ENCODE results near the gene EPHX1.
"Not testable (repeated sequence)": the region's sequence is repeated elsewhere in the genome, so short reads cannot be mapped to it uniquely, and the experiment has no call there.

Gene EPHX1

GRCh38 chr1:225809842-225810578 lies at the start of gene EPHX1:
Gene EPHX1, plus strand, starts transcription at chr1:225810124. Its CDS starts 18,606 bp downstream, at chr1:225828730.
- Histone ChIP-seq H3K4me1 (ENCODE audit: control insufficient read depth, insufficient read depth, low read length) (peaks cover 26% of the 10 kb centered on the region), H3K4me3 (ENCODE audit: low read length) (peak within 1 kb of the TSS; percentile 68), H3K9ac (ENCODE audit: low read length) (peak within 1 kb of the TSS; percentile 25), H3K36me3 (ENCODE audit: control insufficient read depth, insufficient read depth, low read length) (no peaks in the 10 kb centered on the region), H3K27ac (ENCODE audit: low read depth, low read length) (peak within 1 kb of the TSS; percentile 69), H3K27me3 (ENCODE audit: control insufficient read depth, insufficient read depth, low read length) (no peaks in the 10 kb centered on the region)

GRCh38 chr1:225760531-225760930 lies 49.4 kb upstream of the EPHX1 start:
- H3K36me3 ChIP-seq (ENCODE audit: control insufficient read depth, insufficient read depth, low read length): no peaks in the 10 kb centered on the region
- no peak overlapping the region for H3K4me3 ChIP-seq (ENCODE audit: low read length)
- no peak overlapping the region for H3K27ac ChIP-seq (ENCODE audit: low read depth, low read length)
- no peaks in the 10 kb centered on the region for H3K27me3 ChIP-seq (ENCODE audit: control insufficient read depth, insufficient read depth, low read length)
- no peak overlapping the region for H3K9ac ChIP-seq (ENCODE audit: low read length)
- H3K4me1 ChIP-seq (ENCODE audit: control insufficient read depth, insufficient read depth, low read length): peaks cover 19% of the 10 kb centered on the region

GRCh38 chr1:225761395-225761794 lies 48.5 kb upstream of the EPHX1 start:
- not testable (repeated sequence) for H3K4me3 ChIP-seq (ENCODE audit: low read length); H3K36me3 ChIP-seq (ENCODE audit: control insufficient read depth, insufficient read depth, low read length); H3K27ac ChIP-seq (ENCODE audit: low read depth, low read length); H3K9ac ChIP-seq (ENCODE audit: low read length); H3K27me3 ChIP-seq (ENCODE audit: control insufficient read depth, insufficient read depth, low read length)
- peaks cover 22% of the 10 kb centered on the region for H3K4me1 ChIP-seq (ENCODE audit: control insufficient read depth, insufficient read depth, low read length)

GRCh38 chr1:225762002-225762441 lies 47.9 kb upstream of the EPHX1 start:
- no peak overlapping the region for H3K4me3 ChIP-seq (ENCODE audit: low read length)
- peaks cover 28% of the 10 kb centered on the region for H3K4me1 ChIP-seq (ENCODE audit: control insufficient read depth, insufficient read depth, low read length)
- H3K9ac ChIP-seq (ENCODE audit: low read length): no peak overlapping the region
- peak overlapping the region; percentile 63 for H3K27ac ChIP-seq (ENCODE audit: low read depth, low read length)
- no peaks in the 10 kb centered on the region for H3K36me3 ChIP-seq (ENCODE audit: control insufficient read depth, insufficient read depth, low read length)
- H3K27me3 ChIP-seq (ENCODE audit: control insufficient read depth, insufficient read depth, low read length): no peaks in the 10 kb centered on the region

GRCh38 chr1:225762444-225762843 lies 47.5 kb upstream of the EPHX1 start:
- H3K9ac ChIP-seq (ENCODE audit: low read length): no peak overlapping the region
- H3K4me1 ChIP-seq (ENCODE audit: control insufficient read depth, insufficient read depth, low read length): peaks cover 32% of the 10 kb centered on the region
- H3K36me3 ChIP-seq (ENCODE audit: control insufficient read depth, insufficient read depth, low read length): no peaks in the 10 kb centered on the region
- H3K4me3 ChIP-seq (ENCODE audit: low read length): no peak overlapping the region
- peak overlapping the region; percentile 63 for H3K27ac ChIP-seq (ENCODE audit: low read depth, low read length)
- H3K27me3 ChIP-seq (ENCODE audit: control insufficient read depth, insufficient read depth, low read length): no peaks in the 10 kb centered on the region

GRCh38 chr1:225763716-225764548 lies 46.0 kb upstream of the EPHX1 start:
- Histone ChIP-seq H3K27me3 (ENCODE audit: control insufficient read depth, insufficient read depth, low read length) (no peaks in the 10 kb centered on the region), H3K4me1 (ENCODE audit: control insufficient read depth, insufficient read depth, low read length) (peaks cover 36% of the 10 kb centered on the region), H3K27ac (ENCODE audit: low read depth, low read length) (peak overlapping the region; percentile 60), H3K36me3 (ENCODE audit: control insufficient read depth, insufficient read depth, low read length) (no peaks in the 10 kb centered on the region), H3K4me3 (ENCODE audit: low read length) (peak overlapping the region; percentile 16), H3K9ac (ENCODE audit: low read length) (no peak overlapping the region)

GRCh38 chr1:225765982-225766674 lies 43.8 kb upstream of the EPHX1 start:
- H3K36me3 ChIP-seq (ENCODE audit: control insufficient read depth, insufficient read depth, low read length): no peaks in the 10 kb centered on the region
- H3K27me3 ChIP-seq (ENCODE audit: control insufficient read depth, insufficient read depth, low read length): no peaks in the 10 kb centered on the region
- peaks cover 36% of the 10 kb centered on the region for H3K4me1 ChIP-seq (ENCODE audit: control insufficient read depth, insufficient read depth, low read length)
- no peak overlapping the region for H3K9ac ChIP-seq (ENCODE audit: low read length)
- no peak overlapping the region for H3K4me3 ChIP-seq (ENCODE audit: low read length)
- no peak overlapping the region for H3K27ac ChIP-seq (ENCODE audit: low read depth, low read length)

- no peaks in the 10 kb centered on the region for H3K27me3 ChIP-seq (ENCODE audit: control insufficient read depth, insufficient read depth, low read length)
- H3K27ac ChIP-seq (ENCODE audit: low read depth, low read length): peak overlapping the region; percentile 1
- peaks cover 41% of the 10 kb centered on the region for H3K4me1 ChIP-seq (ENCODE audit: control insufficient read depth, insufficient read depth, low read length)
- no peak overlapping the region for H3K9ac ChIP-seq (ENCODE audit: low read length)
- peak overlapping the region; percentile 22 for H3K4me3 ChIP-seq (ENCODE audit: low read length)
- H3K36me3 ChIP-seq (ENCODE audit: control insufficient read depth, insufficient read depth, low read length): no peaks in the 10 kb centered on the region
Measured at GRCh38 chr1:225766967-225767633, 42.8 kb upstream of the EPHX1 start.

- Histone ChIP-seq H3K4me1 (ENCODE audit: control insufficient read depth, insufficient read depth, low read length) (peaks cover 41% of the 10 kb centered on the region), H3K27me3 (ENCODE audit: control insufficient read depth, insufficient read depth, low read length) (no peaks in the 10 kb centered on the region), H3K36me3 (ENCODE audit: control insufficient read depth, insufficient read depth, low read length) (no peaks in the 10 kb centered on the region), H3K4me3 (ENCODE audit: low read length) (peak overlapping the region; percentile 22), H3K9ac (ENCODE audit: low read length) (no peak overlapping the region), H3K27ac (ENCODE audit: low read depth, low read length) (peak overlapping the region; percentile 1)
Measured at GRCh38 chr1:225767634-225768540, 42.0 kb upstream of the EPHX1 start.

GRCh38 chr1:225768662-225769426 lies 41.1 kb upstream of the EPHX1 start:
- Histone ChIP-seq H3K9ac (ENCODE audit: low read length) (no peak overlapping the region), H3K4me3 (ENCODE audit: low read length) (no peak overlapping the region), H3K4me1 (ENCODE audit: control insufficient read depth, insufficient read depth, low read length) (peaks cover 35% of the 10 kb centered on the region), H3K27me3 (ENCODE audit: control insufficient read depth, insufficient read depth, low read length) (no peaks in the 10 kb centered on the region), H3K27ac (ENCODE audit: low read depth, low read length) (no peak overlapping the region), H3K36me3 (ENCODE audit: control insufficient read depth, insufficient read depth, low read length) (no peaks in the 10 kb centered on the region)

GRCh38 chr1:225769687-225770086 lies 40.2 kb upstream of the EPHX1 start:
- no peak overlapping the region for H3K27ac ChIP-seq (ENCODE audit: low read depth, low read length)
- H3K27me3 ChIP-seq (ENCODE audit: control insufficient read depth, insufficient read depth, low read length): no peaks in the 10 kb centered on the region
- peaks cover 32% of the 10 kb centered on the region for H3K4me1 ChIP-seq (ENCODE audit: control insufficient read depth, insufficient read depth, low read length)
- H3K4me3 ChIP-seq (ENCODE audit: low read length): no peak overlapping the region
- no peak overlapping the region for H3K9ac ChIP-seq (ENCODE audit: low read length)
- H3K36me3 ChIP-seq (ENCODE audit: control insufficient read depth, insufficient read depth, low read length): no peaks in the 10 kb centered on the region

Data from rectal smooth muscle tissue (tissue), 1 donor.